ENCODE data around the gene ZNF576. TPM values are rescaled to one million over a fixed set of nuclear protein-coding genes. Genes with fewer than 3 reads are reported as not detected.

Gene ZNF576
- total and polyA plus RNA-seq, 2 donors (not counting 1 experiment from before 2014, with no cell fraction given): 7.9 to 17.3 TPM

DNA sequence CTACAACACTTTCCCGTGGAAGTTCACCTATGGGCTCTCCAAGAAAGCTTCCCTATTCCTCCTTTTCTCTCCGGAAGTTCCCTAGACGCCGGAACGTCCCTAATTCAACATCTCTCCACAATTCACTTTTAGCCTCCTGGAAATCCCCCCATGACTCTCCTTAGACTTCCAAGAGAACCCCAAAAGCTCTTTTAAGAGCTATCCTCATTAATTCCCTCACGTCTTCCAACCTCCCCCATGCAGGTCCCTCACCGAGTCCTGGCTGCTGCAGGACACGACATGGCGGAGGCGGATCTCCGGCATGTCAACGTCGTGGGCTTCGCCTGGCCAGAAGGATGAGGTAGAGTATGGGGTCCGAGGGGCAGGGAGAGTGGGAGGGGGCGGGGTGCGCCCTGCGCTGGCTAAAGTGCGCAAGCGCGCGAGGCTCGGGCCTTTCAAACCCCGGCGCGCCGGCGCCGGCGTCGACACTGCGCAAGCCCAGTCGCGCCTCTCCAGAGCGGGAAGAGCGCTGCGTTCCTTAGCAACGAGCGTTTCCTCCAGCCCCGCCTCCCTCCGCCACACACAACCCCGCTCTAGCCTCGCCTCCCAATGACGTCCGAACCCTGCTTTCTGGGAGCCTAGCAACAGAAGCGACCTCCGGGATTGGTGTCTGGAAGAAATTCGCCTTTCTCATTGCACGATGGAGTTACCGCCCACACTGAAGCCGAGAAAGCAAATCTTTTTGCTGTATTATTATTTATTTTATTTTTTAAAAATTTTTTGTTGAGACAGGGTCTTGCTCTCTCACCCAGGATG lies 21.0 kb upstream of the ZNF576 start, which contains the start of the genes PINLYP and XRCC1:
Gene PINLYP (plus strand): TSS at position 646 of the 795 bp plus-strand sequence. CDS start 1,391 bp downstream, outside the sequence.
Gene XRCC1 (minus strand): TSS at position 372 of the 795 bp plus-strand sequence. CDS start 69 bp downstream, at position 303.
- H3K27ac Mint-ChIP-seq: peak within 1 kb of the TSS; percentile 92
- Histone ChIP-seq H3K4me2 (replicated peaks; ENCODE audit: low read depth, low read length, poor library complexity, severe bottlenecking) (peak within 1 kb of the TSS; percentile 84), H3K4me1 (ENCODE audit: control insufficient read depth in 2 of 2, insufficient read depth in 2 of 2, low read length in 2 of 2) (peaks cover 16 to 29% of the 10 kb centered on the region in 2 donors), H3K9me3 (ENCODE audit: control extremely low read depth in 1 of 3, control insufficient read depth in 2 of 3, insufficient read depth in 1 of 3, low read length in 2 of 3) (no peaks in the 10 kb centered on the region), H3K9ac (ENCODE audit: low read length) (peak within 1 kb of the TSS; percentile 84), H4K20me1 (ENCODE audit: control insufficient read depth, insufficient read depth, low read length, poor library complexity, severe bottlenecking) (peaks cover under 1% of the 10 kb centered on the region), H2AFZ (ENCODE audit: insufficient read depth, low read depth, low read length, poor library complexity, severe bottlenecking) (peak within 1 kb of the TSS; percentile 81), H3K36me3 (replicated peaks in 1 of 2; ENCODE audit: control extremely low read depth in 1 of 2, control insufficient read depth in 1 of 2, extremely low read depth in 1 of 2, insufficient read depth in 2 of 2, low read length in 1 of 2) (peaks cover 0 to 10% of the 10 kb centered on the region in 2 experiments), H3K4me3 (ENCODE audit: control extremely low read depth in 1 of 5, extremely low read depth in 1 of 5, insufficient read depth in 1 of 5, low read depth in 2 of 5, low read length in 4 of 5) (peak within 1 kb of the TSS; percentile 67 to 98 (median 82)), H3K27ac (ENCODE audit: low read length in 2 of 2) (peak within 1 kb of the TSS; percentile 74 to 89), H3K27me3 (replicated peaks in 1 of 4; ENCODE audit: control extremely low read depth in 1 of 4, control insufficient read depth in 3 of 4, insufficient read depth in 4 of 4, low read length in 3 of 4) (no peaks in the 10 kb centered on the region), H3K79me2 (ENCODE audit: control insufficient read depth, insufficient read depth, low read length) (peaks cover 35% of the 10 kb centered on the region)
- DNase-seq: peak; percentile 99
- under 1% methylated on average over 38 of the region's 51 CpGs for WGBS (ENCODE audit: insufficient coverage)
- POLR2A ChIA-PET: interaction anchor here (0.6 to 3.3 kb wide), 6 partner anchors 16 to 1174 kb away, joined by 3 to 15 read pairs (median 5); partner anchors contain the start of genes IRGQ, ZNF575 and ZNF576
- no peaks in the 10 kb centered on the region for H3K9me3 Mint-ChIP-seq (ENCODE audit: insufficient read depth)
- H3K27me3 Mint-ChIP-seq: no peaks in the 10 kb centered on the region
- CTCF ChIA-PET: interaction anchor here (0.7 to 3.2 kb wide), 9 partner anchors 10 to 234 kb away, joined by 3 to 21 read pairs (median 5); partner anchors contain the start of genes IRGQ and ZNF576
- H3K4me1 Mint-ChIP-seq: peaks cover 42% of the 10 kb centered on the region
- TF ChIP-seq EZH2 (IDR thresholded peaks at IDR 0.05; ENCODE audit: borderline replicate concordance, insufficient read depth, low read depth, low read length, poor library complexity, severe bottlenecking): no peak
- TF ChIP-seq, protein P1, sequence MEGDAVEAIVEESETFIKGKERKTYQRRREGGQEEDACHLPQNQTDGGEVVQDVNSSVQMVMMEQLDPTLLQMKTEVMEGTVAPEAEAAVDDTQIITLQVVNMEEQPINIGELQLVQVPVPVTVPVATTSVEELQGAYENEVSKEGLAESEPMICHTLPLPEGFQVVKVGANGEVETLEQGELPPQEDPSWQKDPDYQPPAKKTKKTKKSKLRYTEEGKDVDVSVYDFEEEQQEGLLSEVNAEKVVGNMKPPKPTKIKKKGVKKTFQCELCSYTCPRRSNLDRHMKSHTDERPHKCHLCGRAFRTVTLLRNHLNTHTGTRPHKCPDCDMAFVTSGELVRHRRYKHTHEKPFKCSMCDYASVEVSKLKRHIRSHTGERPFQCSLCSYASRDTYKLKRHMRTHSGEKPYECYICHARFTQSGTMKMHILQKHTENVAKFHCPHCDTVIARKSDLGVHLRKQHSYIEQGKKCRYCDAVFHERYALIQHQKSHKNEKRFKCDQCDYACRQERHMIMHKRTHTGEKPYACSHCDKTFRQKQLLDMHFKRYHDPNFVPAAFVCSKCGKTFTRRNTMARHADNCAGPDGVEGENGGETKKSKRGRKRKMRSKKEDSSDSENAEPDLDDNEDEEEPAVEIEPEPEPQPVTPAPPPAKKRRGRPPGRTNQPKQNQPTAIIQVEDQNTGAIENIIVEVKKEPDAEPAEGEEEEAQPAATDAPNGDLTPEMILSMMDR (IDR thresholded peaks at IDR 0.05): no peak
- peak; percentile 99 for ATAC-seq (ENCODE audit: low read depth)
- intact Hi-C loops (cut with micrococcal nuclease): loop anchor here (1.0 kb wide), 5 partner anchors 12 to 207 kb away; partner anchors contain the start of genes IRGQ, ZNF428, ZNF575 and ZNF576
- peak within 1 kb of the TSS; percentile 97 for H3K4me3 Mint-ChIP-seq
